NCI-H524 treated with DMSO at 0.1 percent for 48 hours (cell line): Measurements from ENCODE around the gene TNFSF8.

Experiments used
- DNase-seq: peaks from one replicate; lab custom pipeline; 2025; lab: John Stamatoyannopoulos, UW

The TNFSF8 gene

DNA sequence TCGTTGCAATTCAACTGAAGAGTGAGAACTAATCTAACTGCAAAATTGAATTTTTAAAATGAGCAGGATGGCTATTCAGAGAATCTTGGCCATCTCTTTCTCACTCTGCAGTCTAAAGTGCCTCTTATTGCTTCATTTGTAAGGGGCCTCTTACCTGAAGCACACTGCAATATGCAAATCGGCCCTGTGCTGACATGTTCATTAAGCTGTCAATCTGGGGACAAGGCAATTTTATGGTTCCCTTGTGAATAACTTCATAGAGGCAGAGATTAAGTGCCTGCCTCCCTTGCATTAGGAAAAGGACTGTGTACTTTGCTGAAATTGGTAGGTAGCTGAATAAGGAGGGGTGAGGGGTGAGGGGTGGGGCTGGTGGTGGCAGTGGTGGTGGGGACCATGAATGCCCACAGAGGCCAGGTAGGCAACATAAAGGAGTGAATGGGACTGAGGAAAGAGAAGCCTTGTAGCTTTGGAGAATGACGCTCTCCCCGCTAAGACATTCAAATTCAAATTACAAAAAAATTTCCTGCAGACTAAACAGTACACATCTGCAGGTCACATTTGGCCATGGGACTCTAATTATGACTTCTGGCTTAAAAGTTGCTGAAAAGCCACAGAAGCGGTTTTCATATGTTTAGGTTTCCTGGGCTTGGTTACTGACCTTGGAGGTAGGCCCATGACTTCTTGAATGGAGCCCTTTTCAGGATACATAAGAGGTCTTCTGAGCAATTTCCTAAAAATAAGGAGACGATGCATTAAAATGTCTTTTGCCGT lies 25.0 kb downstream of the TNFSF8 start:
- DNase-seq: peak; percentile 29

DNA sequence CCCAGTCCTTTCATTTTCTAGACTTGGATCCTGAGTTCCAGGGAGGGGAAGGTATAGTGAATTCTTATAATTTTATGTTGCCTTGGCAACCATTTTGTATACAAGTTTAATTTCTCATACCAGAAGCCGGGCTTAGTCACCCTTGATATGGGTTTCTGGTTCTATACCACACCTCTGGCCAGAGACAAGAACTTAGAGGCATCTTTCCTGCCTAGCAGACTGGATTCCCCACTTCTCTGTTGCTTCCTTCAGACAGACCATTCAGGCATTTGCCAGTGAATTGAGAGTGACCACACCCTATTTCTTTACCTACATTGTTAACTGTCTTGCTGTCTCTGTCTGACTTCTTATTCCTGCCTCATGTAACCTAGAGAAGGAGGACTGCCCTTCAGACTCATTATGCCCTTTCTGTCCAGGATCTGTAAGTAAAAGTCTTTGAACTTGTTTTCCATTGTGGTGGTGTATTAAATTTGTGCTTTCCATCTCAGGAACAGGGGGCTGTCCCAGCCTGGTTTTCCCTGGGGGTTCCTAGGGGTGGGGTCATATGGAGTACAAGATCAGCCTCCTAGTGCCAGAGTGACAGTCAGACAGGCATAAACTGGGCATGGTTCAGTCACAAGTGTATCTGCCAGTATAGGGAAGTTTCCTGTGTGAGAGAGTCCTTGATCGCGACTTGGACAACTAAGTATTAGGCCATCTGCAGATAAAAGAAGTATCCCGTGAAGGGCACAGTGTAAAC lies 27.4 kb downstream of the TNFSF8 start:
- DNase-seq: no peak

DNA sequence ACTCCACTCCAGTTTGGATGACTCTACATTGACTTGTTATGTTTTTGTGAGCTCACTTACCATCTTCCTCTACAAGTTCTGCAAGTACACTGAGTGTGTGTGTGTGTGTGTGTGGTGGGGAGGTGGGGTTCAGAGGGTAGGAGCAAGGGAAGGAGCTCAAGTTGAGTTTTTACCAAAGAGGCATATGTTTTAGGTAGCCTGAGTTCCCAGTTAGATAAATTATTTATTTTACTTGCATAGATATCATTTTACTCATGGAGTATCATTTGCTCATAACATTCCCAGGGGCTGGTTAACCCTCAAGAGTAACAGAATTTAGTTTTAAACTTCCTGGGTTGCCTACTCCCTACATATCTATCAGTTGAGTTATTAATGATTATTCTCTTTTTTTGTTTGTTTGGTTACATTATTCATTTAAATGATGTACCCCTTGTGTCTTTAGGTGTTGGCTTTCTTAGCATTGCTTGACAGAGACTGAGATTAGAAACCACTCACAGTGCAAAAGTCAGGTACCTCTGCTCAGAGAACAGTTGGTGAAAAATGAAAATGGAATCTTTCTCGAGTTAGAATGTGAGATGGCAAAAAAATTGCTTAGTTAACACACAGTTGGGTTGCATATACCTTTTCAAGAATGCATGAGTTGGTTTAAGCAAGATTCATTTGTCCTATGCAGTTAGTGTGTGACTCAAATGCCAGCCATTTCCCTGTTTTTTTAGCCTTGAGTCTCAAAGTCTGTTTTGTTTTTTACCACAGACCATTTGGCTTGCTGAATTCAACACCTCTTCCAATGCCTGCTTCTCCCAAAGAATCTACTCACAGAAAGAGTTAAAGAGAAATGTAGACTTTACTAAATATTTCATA lies 29.2 kb downstream of the TNFSF8 start:
- no peak for DNase-seq

DNA sequence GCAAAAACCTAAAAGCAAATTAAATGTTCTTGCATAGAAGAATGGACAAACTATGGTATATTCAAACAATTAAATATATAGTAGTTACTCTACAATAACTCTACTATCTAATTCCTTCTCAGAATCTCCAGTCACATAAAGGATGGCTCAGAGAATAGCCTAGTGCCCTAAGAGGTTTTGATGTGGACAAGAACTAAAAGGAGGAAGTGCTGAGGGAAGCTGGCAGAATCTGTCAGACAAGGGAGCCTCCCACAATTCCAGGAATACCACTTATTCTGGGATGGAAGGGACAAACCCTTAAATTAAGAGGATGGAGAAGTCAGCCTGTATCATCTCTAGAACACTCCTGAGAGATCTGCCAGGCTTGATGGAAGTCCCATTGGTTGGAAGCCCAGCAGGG lies 30.4 kb downstream of the TNFSF8 start:
- no peak for DNase-seq

DNA sequence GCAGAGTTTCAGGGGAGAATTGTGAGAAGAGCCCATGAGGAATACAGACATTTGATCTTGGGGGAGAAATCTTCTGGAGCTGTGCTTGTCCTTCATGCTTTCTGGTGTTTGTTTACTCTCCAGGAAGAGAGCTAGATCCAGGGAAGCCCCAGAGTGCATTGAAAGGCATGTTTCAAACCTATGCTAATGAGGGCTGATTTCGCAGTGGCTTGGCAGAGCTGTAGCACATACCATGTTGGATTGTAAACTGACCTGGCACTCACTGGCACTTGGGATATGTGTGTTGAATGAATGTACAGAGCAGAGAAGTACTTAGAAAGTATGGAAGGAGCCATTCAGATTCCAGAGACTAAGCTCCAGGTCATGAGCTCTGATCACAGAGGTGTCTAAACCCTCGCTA lies 30.9 kb downstream of the TNFSF8 start:
- DNase-seq: no peak

DNA sequence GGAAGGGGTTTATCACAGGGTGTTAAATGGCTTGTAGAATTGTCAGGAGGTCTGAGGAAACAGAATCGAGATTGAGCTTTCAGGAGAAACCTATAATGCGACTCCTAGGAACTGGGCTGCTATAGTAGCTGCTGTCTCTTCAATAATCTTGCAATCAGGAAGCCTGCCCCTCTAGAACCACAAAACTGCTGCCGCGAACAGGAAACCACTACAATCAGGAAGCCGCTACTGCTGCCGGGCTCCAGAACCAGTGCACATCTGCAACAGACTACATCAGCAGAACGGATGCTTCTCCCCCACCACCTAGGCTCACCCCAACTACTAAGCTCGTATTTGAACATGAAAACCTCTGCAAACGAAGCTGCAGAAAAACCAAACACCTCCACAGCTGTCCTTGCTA lies 31.6 kb downstream of the TNFSF8 start:
- DNase-seq: no peak

DNA sequence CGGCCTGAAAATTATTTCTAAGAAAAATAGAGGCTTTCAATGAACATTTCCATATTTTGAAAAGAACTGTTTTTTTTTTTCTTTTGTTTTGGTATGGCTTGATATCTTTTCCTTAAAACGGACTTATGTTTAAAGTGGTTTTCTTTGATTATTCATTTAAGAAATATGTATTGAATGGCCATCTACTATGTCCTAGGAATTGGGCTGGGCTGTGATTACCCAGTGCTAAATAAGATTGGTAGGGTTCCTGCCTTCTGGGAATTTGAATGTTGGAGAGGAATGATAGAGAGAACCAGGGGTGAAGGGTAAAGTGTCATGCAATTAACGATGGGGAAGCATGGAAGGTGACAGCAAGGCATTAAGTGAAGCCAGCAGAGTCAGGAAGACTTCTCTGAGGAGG lies 33.2 kb downstream of the TNFSF8 start:
- DNase-seq: no peak

DNA sequence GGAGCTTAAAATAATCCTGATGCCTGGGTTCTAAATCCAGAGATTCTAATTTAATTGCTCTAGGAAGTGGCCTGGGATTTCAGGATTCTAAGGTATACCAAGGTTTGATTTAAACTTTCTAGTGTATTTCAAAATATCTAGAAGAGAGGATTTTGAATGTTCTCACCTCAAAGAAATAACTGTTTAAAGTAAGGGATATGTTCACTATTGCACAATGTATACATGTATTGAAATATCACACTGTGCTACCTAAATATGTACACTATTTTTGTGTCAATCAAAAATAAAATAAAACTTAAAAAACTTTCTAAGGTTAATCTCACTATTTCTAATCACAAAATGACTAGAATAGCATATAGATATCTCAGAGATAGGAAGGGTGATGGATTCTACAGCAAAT lies 34.0 kb downstream of the TNFSF8 start:
- DNase-seq: no peak

DNA sequence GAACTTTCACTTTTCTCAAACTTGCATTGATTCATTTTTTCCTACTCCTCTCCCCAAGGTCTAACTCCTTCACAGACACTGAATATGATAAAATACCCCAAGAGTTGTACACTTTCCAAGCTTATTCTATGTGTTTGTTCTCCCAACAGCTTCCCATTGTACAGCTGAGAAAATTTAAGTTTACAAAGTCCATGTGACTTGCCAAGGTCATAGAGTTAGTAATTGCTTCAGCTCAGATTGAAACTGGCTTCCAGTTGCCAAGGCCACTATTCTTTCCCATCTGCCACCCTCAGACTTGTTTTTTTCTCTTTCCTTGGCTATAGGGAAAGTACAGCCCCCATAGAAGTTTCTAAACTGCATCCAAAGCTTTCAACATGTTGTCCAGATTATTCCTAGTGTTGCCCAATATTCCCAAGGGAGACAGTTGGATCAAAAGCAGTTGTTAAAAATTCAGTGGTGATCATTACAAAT lies 34.8 kb downstream of the TNFSF8 start:
- no peak for DNase-seq

DNA sequence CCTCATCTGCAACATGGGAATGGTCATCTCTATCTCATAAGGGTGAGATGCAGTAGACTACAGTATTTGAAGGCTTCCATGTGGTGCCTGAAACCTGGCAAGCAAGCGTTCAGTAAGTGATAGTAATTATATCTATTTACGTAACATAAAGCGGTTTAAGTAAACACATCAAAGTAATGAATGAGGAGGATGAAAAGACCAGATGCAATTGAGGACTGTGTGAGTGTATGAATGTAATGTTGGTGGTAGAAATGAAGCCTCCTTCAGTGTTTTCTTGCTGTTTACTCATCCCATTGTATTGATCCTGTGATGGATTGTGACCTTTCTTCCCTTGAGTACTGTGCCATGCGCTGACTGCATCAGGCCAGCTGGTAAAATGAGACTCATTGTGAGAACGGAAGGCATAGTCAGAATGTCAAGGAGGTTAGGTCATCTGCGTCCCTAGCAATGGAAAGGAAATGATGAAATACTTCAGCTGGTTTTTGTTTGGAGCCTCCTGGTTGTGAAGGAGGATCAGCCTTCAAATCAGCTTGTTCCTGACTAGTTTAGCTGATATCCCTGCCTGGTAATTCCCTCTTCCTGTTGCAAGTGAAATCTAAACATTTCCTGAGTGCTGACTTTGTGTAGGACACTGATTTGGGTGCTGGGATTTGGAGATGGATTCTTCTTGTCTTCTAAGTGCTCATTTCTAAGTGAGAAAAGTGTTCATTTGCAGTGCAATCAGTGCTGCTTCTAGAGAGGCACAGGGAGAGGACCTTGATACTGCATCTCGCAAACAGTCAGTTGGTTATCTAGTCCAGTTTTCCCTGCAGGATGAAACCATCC lies 35.6 kb downstream of the TNFSF8 start:
- DNase-seq: no peak

DNA sequence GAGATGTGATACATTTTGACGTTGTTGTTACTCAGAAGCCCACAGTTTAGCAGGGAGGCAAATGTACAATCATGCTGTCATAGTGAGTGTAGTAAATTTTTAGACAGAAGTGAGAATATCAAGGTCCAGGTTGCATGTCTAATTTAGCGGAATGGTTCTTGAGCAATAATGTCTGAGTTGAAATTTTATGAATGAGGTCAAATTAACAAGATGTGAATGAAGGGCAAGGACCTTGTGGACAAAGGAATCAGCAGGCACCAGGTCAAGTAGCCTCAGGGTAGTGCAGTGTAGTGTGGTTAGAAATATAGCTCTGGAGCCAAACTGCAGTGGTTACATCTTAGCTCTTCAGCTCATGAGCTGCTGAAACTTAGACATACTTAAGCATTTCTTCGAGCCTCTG lies 36.2 kb downstream of the TNFSF8 start:
- DNase-seq: no peak

DNA sequence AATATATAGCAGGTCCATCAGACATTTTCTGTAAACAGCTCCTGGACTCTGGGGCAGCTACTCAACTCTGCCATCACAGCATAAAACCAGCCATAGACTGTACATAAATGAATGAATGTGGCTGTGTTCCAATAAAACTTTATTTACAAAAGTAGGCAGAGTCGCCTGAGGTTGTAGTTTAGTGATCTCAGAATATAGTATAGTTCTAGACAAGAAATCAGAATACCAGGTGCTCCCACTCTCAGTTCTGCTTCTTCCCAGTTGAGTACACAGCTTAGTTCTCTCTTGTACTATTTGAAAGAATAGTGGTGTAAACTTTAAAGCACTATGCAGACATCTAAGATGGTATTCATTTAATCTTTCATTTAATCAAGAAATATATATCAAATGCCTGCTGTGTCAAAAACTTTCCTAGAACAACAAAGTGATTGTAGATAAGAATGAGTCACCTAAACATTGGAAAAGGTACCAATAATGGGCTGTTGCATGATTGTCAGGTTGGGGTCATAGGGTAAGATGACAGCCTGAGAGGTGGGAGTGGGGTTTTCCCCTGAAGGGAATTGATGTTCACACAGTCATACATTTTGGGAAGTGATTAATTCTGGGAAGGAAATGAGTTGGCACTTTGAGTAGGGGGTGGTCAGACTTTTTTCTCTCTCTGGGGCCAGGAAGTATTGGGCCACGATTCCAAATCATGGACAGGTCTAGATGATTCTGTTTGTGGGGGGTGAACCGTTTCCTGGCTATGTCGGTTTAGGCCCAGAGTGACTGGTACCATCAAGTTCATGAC lies 37.0 kb downstream of the TNFSF8 start:
- DNase-seq: no peak

DNA sequence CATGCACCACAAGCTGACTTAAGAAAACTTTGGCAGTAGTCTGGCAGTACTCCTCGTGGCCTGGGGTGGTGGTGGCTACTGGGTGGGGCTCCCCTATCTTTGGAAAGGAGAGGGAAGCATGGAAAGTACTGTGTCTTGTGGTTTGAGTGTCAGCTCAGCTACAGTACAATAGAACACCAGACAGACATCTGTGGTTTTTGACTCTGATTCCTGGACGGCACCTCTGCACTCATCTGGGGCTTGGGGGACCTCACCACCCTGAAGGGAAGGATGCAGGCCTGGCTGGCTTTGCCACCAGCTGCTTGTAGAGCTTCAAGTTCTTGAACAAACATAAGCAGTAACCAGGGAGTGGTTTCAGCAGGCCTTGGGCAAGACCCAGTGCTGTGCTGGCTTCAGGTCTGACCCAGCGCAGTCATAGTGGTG lies 40.6 kb downstream of the TNFSF8 start:
- DNase-seq: no peak

DNA sequence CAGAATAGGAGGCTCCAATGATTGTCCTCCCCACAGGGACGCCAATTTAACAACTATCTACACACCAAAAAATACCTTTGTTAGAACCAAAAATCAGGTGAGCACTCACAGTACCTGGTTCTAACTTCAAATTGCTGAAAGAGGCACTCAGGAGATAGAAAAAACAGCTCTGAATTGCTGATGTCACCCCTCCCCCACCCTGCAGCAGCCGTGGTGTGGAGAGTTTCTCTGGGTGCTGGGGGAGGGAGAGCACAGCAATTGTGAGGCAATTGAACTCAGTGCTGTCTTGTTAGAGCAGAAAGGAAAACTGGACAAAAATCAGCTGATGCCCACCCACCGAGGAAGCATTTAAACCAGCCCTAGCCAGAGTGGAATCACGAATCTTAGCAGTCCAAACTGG lies 41.8 kb downstream of the TNFSF8 start:
- no peak for DNase-seq

DNA sequence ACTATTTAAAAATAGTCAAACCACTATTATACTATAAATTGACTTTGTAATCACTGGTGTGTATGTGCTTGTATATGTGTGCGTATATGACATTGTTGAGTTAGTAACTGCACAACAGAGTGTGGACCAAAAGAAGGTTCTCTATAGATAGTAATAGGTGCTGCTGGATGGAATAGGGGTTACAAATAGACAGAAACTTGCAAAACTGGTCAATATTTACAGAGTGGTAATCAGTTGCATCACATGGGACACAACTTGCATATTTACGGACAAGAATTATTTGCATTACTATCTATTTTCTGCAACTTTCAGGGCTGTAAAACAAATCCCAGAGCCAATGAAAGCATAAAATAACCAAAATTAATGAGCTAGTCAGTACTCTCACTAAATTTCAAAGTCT lies 42.4 kb downstream of the TNFSF8 start:
- DNase-seq: no peak

DNA sequence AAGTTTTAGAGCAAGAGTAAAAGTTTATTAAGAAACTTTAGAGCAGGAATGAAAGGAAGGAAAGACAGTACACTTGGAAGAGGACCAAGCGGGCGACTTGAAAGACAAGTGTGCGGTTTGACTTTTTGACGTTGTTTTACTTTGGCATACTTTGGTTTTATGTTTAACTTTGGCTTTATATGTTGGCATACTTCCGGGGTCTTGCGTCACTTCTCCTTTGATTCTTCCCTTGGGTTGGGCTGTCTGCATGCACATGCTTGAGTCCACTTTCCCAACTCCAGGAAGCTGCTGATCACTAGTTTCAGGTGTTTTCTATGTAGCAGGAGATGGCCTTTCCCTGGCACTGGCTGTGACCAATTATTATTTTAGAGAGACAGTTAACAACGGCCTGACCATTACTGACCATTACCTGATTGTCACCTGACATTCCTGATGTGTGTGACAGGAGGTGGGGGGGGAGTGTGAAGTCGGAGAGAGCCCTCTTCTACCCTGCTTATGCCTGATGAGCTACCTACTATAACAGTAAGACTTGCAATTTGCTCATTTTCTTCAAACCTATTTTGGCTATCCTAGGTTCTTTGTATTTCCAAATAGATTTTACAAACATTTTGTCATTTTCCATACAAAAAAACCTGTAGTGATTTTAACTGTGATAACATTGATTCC lies 45.5 kb downstream of the TNFSF8 start:
- no peak for DNase-seq

DNA sequence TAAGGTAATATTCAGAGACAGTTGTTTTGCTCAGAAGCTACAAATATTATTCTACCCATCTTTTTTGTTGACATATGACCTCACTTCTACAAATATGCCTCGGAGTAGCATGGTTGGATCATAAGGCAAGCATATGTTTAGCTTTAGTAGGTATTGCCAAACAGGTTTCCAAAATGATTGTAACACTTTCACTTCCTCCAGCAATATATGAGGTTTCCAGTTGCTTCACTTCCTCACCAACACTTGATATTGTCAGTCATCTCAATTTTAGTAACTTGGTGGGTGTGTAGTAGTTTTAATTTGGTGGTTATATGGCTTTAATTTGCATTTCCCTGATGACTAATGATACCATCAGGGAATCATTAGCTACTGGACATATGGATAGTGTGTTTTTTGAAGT lies 46.7 kb downstream of the TNFSF8 start:
- DNase-seq: no peak

DNA sequence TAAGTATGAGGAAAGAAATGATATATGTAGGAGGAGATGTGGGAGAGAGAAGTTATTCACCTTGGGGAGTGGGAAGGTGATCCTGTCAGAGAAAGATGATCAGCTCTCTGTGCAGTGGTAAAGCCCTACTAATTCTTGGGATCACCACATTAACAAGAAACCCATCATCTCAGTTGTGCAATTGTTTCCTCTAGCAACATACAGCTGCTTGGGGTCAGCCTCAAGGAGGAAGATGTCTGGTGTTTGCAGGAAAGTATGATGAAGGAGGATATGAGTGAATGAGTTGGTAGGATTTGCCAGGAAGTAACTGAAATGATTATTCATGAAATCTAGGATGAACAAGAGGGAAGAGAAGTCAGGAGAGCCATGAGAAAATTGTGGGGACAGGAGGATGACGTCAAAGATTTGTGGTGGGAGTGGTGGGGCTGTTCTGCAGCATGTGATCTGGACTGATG lies 50.1 kb downstream of the TNFSF8 start:
- no peak for DNase-seq

DNA sequence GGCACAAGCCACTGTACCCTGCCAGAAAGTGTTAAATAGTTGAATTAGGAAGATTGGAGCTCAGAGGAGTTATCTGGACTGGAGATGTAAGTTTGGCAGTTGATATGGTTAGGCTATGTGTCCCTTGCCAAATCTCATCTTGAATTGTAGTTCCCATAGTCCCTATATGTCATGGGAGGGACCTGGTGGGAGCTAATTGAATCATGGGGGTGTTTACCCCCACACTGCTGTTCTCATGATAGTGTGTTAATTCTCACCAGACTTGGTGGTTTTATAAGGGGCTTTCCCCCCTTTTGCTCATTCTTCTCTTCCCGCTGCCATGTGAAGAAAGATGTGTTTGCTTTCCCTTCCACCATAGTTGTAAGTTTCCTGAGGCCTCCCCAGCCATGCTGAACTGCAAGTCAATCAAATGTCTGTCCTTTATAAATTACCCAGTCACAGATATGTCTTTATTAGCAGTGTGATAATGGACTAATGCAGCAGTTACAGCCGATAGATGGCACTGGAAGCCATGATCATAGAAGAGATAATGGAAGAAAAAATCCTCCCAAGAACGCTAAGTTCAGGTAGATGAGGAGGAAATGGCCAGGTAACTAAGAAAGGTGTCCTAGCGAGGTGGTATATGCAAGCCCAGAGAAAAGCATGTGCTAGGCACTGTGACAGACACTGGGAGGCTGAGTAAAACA lies 51.4 kb downstream of the TNFSF8 start:
- no peak for DNase-seq

DNA sequence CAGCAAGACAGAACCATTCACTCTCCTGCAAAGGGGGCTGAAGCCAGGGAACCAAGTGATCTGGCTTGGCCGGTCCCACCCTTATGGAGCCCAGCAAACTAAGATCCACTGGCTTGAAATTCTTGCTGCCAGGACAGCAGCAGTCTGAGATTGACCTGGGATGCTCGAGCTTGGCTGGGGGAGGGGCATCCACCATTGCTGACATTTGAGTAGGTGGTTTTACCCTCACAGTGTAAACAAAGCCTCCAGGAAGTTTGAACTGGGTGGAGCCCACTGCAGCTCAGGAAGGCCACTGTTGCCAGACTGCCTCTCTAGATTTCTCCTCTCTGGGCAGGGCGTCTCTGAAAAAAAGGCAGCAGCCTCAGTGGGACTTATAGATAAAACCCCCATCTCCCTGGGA lies 60.5 kb downstream of the TNFSF8 start:
- no peak for DNase-seq
